ENCODE data around the gene RABGGTA. TPM values are rescaled to one million over a fixed set of nuclear protein-coding genes. Genes with fewer than 3 reads are reported as not detected.
"Not testable (repeated sequence)": the region's sequence is repeated elsewhere in the genome, so short reads cannot be mapped to it uniquely, and the experiment has no call there.

RABGGTA gene
- total RNA-seq, 2 donors from 2014 or later = 28.2 to 44.7 TPM

DNA sequence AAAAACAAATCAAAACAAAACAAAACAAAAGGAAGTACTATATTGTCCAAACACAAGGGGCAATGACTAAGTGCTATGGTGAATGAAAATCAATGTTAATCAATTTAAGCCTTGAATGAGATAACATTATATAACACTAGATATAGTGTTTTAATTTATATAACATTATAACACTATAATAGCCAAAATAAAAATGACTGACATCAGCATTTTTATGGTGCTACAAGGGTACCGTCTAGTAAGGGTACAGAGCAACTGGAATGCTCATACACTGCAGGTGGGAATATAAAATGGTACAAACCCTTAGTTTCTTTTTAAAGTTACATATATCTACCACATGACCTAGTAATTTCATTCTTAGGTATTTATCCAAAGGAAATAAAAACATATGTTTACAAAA, 44.9 kb downstream of the RABGGTA start:
- Histone ChIP-seq H3K4me3 (no peak overlapping the region), H3K27me3 (replicated peaks; ENCODE audit: insufficient read depth) (no peaks in the 10 kb centered on the region), H3K4me1 (ENCODE audit: control insufficient read depth in 1 of 2, low read depth in 2 of 2) (peaks cover 3 to 13% of the 10 kb centered on the region in 2 donors), H3K9me3 (no peaks in the 10 kb centered on the region), H3K36me3 (no peaks in the 10 kb centered on the region), H3K27ac (no peak overlapping the region)
- TF ChIP-seq, protein P1, sequence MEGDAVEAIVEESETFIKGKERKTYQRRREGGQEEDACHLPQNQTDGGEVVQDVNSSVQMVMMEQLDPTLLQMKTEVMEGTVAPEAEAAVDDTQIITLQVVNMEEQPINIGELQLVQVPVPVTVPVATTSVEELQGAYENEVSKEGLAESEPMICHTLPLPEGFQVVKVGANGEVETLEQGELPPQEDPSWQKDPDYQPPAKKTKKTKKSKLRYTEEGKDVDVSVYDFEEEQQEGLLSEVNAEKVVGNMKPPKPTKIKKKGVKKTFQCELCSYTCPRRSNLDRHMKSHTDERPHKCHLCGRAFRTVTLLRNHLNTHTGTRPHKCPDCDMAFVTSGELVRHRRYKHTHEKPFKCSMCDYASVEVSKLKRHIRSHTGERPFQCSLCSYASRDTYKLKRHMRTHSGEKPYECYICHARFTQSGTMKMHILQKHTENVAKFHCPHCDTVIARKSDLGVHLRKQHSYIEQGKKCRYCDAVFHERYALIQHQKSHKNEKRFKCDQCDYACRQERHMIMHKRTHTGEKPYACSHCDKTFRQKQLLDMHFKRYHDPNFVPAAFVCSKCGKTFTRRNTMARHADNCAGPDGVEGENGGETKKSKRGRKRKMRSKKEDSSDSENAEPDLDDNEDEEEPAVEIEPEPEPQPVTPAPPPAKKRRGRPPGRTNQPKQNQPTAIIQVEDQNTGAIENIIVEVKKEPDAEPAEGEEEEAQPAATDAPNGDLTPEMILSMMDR (IDR thresholded peaks at IDR 0.05) = no peak
- ATAC-seq (ENCODE audit: insufficient number of reproducible peaks, low FRiP score, low read depth) (no peak), DNase-seq (ENCODE audit: low spot score) (no peak)

DNA sequence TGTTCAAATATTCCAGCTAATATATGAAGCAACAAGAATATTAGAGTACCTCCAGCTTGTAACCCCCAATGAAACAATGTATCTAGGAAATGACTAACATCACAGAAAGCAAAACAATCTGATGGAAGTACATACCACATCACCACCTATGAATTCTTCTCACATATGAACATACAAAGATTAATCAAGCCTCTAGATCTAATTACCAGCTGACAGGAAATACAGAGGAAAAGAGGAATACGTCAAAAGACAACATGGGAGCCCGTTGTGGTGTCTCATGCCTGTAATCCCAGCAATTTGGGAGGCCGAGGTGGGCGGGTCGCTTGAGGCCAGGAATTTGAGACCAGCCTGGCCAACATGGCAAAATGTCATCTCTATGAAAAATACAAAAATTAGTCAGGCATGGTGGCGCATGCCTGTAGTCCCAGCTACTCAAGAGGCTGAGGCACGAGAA, 46.8 kb downstream of the RABGGTA start:
- ATAC-seq (ENCODE audit: insufficient number of reproducible peaks, low FRiP score, low read depth) = no peak
- no peak for DNase-seq (ENCODE audit: low spot score)
- H3K4me3 ChIP-seq = no peak overlapping the region
- H3K27ac ChIP-seq = no peak overlapping the region
- H3K9me3 ChIP-seq = no peaks in the 10 kb centered on the region
- H3K36me3 ChIP-seq = no peaks in the 10 kb centered on the region
- TF ChIP-seq, protein P1 (IDR thresholded peaks at IDR 0.05) = no peak
- no peaks in the 10 kb centered on the region for H3K27me3 ChIP-seq (replicated peaks; ENCODE audit: insufficient read depth)
- H3K4me1 ChIP-seq (ENCODE audit: control insufficient read depth in 1 of 2, low read depth in 2 of 2) = peaks cover 0 to 3% of the 10 kb centered on the region in 2 donors

DNA sequence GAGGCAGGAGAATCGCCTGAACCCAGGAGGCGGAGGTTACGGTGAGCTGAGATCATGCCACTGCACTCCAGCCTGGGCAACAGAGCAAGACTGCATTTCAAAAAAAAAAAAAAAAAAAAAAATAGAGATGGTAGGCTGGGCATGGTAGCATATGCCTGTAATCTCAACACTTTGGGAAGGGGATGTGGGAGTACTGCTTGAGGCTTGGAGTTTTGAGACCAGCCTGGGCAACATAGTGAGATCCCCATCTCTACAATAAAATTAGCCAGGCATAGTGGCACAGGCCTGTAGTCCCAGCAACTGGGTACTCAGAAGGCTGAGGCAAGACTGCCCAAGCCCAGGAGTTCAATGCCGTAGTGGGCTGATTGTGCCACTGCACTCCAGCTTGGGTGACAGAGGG, 48.4 kb downstream of the RABGGTA start:
- H3K27ac ChIP-seq; DNase-seq (ENCODE audit: low spot score); H3K27me3 ChIP-seq (replicated peaks; ENCODE audit: insufficient read depth); H3K36me3 ChIP-seq; H3K4me3 ChIP-seq; H3K9me3 ChIP-seq; H3K4me1 ChIP-seq (ENCODE audit: control insufficient read depth in 1 of 2, low read depth in 2 of 2); ATAC-seq (ENCODE audit: insufficient number of reproducible peaks, low FRiP score, low read depth): not testable (repeated sequence)

DNA sequence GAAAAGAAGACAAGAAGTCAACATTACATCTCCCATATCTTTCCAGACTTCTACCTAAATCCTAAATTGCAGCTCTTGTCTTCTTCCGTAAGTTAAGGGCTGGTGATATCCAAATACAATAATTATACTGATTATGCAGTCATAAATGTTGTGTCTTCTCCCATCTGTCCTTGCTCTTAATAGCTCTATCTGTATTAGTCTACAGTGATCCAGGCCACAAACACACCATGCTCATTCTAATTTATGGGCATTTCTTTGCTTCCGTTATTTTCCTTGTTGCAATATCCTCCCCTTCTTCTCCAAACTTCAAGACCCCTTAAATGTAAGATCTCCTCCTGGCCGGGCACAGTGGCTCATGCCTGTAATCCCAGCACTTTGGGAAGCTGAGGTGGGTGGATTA, 51.9 kb downstream of the RABGGTA start:
- H3K27me3 ChIP-seq (replicated peaks; ENCODE audit: insufficient read depth) = no peaks in the 10 kb centered on the region
- TF ChIP-seq, protein P1 (IDR thresholded peaks at IDR 0.05) = no peak
- no peak for ATAC-seq (ENCODE audit: insufficient number of reproducible peaks, low FRiP score, low read depth)

DNA sequence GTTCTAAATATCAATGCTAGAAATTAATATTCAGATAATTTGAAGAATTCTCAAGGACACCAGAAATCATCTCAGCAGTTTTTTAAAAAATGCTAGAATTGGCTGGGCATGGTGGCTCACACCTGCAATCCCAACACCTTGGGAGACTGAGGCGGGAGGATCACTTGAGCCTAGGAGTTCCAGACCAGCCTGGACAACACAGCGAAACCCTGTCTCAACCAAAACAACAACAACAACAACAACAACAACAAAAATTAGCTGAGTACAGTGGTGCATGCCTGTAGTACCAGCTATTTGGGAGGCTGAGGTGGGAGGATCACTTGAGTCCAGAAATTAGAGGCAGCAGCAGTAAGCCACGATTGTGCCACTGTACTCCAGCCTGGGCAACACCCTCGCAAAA, 52.3 kb downstream of the RABGGTA start:
- H3K9me3 ChIP-seq = no peaks in the 10 kb centered on the region
- DNase-seq (ENCODE audit: low spot score) (no peak), ATAC-seq (ENCODE audit: insufficient number of reproducible peaks, low FRiP score, low read depth) (no peak)
- H3K4me3 ChIP-seq = no peak overlapping the region
- no peaks in the 10 kb centered on the region for H3K27me3 ChIP-seq (replicated peaks; ENCODE audit: insufficient read depth)
- TF ChIP-seq, protein P1 (IDR thresholded peaks at IDR 0.05) = no peak
- H3K4me1 ChIP-seq (ENCODE audit: control insufficient read depth in 1 of 2, low read depth in 2 of 2) = peaks cover 10 to 19% of the 10 kb centered on the region in 2 donors
- H3K27ac ChIP-seq = no peak overlapping the region
- H3K36me3 ChIP-seq = peaks cover 8% of the 10 kb centered on the region

More for the DNA sequence above, 51.9 kb downstream of the RABGGTA start:
- no peak for DNase-seq (ENCODE audit: low spot score)
- Histone ChIP-seq H3K4me1 (ENCODE audit: control insufficient read depth in 1 of 2, low read depth in 2 of 2) (peaks cover 5 to 14% of the 10 kb centered on the region in 2 donors), H3K9me3 (no peaks in the 10 kb centered on the region), H3K36me3 (peaks cover 8% of the 10 kb centered on the region), H3K4me3 (no peak overlapping the region), H3K27ac (no peak overlapping the region)

DNA sequence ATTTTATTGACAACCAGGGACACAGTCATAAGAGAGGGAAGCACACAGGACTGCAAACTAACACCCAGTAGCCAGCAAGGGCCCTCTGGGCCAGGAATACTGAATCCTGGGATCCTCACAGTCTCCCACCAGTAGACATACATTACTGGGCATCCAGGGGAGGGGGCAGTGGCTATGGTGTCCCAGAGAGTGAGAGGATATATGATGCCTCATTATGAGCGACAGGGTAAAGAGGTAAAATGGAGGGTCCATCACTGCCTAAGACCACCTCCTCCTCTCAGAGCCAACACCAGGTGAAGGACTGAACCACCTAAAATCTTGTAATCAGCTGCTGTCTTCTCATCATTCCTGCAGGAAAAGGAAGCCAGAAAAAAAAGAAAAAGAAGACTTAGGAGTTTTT, 54.5 kb downstream of the RABGGTA start:
- not testable (repeated sequence) for H3K27me3 ChIP-seq (replicated peaks; ENCODE audit: insufficient read depth); H3K36me3 ChIP-seq; H3K9me3 ChIP-seq; H3K4me3 ChIP-seq; DNase-seq (ENCODE audit: low spot score); H3K27ac ChIP-seq; ATAC-seq (ENCODE audit: insufficient number of reproducible peaks, low FRiP score, low read depth)
- peaks cover 19 to 32% of the 10 kb centered on the region in 2 donors for H3K4me1 ChIP-seq (ENCODE audit: control insufficient read depth in 1 of 2, low read depth in 2 of 2)

Measured in thoracic aorta (tissue), 2 donors.